ENCODE data around the gene MAF.

DNA sequence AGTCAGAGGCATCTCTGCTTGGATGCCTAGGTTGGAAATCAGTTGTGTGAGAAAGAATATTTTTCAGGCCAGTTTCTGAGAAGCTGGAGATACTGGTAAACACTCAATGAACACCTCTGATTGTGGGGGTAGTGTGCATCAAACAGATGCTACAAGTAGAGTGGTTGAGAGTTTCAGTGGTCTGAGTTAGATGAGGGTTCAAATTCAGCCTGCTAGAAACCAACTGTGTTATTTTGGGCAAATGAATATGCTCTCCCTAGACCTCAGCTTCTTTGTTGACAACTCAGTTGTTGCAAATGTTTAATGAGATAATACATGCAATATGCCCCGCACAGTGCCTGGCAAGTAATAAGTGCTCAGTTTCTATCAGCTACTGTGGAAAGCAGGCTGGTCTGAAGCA lies 25.2 kb upstream of the MAF start:
- TF ChIP-seq GATA2 (IDR thresholded peaks at IDR 0.05; ENCODE audit: low read depth, low read length) (no peak), GATA3 (IDR thresholded peaks at IDR 0.05; ENCODE audit: low read depth, low read length) (no peak)
